Measurements from ENCODE around the gene KLHL17.

KLHL17 gene

DNA sequence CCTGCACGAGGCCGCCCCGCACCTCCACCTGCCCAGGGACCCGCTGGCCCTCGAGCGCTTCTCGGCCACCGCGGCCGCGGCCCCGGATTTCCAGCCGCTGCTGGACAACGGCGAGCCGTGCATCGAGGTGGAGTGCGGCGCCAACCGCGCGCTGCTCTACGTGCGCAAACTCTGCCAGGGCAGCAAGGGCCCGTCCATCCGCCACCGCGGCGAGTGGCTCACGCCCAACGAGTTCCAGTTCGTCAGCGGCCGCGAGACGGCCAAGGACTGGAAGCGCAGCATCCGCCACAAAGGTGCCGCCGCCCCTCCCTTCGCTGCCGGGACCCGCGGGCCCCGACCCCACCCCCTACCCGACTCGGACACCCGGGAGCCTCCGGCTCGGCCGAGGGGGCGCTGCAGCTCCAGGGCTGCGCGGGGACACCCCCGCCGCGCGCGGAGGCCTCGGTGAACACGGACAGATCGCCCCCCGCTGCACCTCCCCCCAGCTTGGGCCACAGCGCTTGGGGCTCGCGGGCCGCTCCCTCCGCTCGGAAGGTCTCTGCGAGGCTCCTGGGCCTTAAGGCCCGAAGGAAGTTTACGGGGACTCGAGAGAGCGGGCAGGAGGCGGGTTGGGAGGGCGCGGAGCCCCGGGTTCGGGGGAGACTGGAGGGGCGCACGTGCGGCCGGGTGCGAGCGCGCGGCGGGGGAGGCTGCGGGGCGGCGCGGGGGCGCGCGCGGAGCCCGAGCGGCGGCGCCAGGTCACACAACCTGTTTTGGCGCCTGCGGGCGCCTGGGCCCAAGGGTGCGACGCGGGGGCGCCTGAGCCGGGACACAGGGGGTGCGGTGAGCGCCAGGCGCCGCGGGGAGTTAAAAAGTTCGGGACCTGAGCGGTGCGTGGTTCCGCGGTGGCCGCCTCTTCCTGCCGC is 35.5 kb upstream of the KLHL17 start:
- Histone ChIP-seq H3K4me1 (ENCODE audit: control insufficient read depth in 1 of 2, insufficient read depth in 2 of 2, low read length in 2 of 2) (peaks cover 4 to 44% of the 10 kb centered on the region in 2 donors), H3K27me3 (ENCODE audit: low read depth, low read length) (peaks cover 38% of the 10 kb centered on the region), H3K27ac (ENCODE audit: low read length) (no peak overlapping the region)

DNA sequence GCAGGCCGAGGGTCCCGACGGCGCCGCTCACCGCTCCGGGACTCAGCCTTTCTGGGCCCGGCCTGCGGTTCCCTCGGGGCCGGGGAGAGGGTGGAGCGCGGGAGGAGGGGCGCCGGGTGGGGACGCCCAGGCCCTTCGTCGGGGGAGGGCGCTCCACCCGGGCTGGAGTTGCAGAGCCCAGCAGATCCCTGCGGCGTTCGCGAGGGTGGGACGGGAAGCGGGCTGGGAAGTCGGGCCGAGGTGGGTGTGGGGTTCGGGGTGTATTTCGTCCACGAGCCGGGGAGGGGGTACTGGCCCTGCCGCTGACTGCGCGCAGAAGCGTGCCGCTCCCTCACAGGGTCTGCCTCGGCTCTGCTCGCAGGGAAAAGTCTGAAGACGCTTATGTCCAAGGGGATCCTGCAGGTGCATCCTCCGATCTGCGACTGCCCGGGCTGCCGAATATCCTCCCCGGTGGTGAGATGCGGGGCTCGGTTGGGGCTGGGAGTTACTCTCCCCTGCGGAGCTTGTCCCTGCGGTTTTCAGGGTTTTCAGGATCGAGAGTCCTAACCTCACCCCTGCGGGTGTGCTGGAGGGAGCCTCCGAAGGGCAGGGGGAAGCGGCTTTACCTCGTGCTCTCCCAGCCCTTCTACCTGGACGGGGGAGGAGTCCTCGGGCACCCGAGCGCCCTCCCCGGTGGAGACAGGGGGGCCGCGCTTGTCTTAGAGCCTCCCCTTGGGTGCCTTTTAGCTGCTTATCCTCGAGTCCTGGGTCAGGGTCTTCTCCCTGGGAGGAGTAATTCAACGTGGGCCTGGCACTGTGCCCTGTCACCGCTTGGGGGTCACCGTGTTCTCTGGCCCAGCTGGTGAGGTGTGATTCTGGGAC is 34.6 kb upstream of the KLHL17 start:
- Histone ChIP-seq H3K27ac (ENCODE audit: low read length) (no peak overlapping the region), H3K4me1 (ENCODE audit: control insufficient read depth in 1 of 2, insufficient read depth in 2 of 2, low read length in 2 of 2) (peaks cover 4 to 36% of the 10 kb centered on the region in 2 donors), H3K27me3 (ENCODE audit: low read depth, low read length) (peaks cover 29% of the 10 kb centered on the region), H3K9me3 (ENCODE audit: control insufficient read depth in 1 of 2, low read length in 2 of 2) (no peaks in the 10 kb centered on the region), H3K36me3 (ENCODE audit: control insufficient read depth in 1 of 2, insufficient read depth in 2 of 2, low read length in 2 of 2) (no peaks in the 10 kb centered on the region), H3K4me3 (ENCODE audit: low read depth in 1 of 2, low read length in 2 of 2) (peak overlapping the region in 1 of 2 donors; percentile 65)

More for the DNA sequence above, 35.5 kb upstream of the KLHL17 start:
- Histone ChIP-seq H3K9me3 (ENCODE audit: control insufficient read depth in 1 of 2, low read length in 2 of 2) (no peaks in the 10 kb centered on the region), H3K36me3 (ENCODE audit: control insufficient read depth in 1 of 2, insufficient read depth in 2 of 2, low read length in 2 of 2) (no peaks in the 10 kb centered on the region), H3K4me3 (ENCODE audit: low read depth in 1 of 2, low read length in 2 of 2) (peak overlapping the region in 1 of 2 donors; percentile 65)

DNA sequence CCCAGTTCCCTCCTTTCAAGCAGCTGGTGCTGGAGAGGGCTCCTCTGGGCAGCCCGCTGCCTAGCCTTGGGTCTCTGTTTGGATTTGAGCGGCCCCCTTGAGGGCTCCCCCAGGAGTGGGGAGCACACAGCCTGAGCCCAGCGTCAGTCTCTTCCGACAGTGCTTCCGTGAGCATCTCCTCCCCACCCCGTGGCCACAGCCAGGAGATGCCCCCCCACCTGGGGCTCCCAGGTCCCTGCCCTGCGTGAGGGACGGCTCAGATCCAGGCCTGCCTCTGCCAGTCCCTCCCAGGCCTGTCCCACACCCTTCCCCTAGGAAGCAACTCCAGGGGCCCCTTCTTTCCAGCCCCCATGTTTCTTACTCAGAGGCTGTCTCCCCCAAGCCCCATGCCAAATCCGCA is 33.1 kb upstream of the KLHL17 start:
- H3K4me1 ChIP-seq (ENCODE audit: control insufficient read depth in 1 of 2, insufficient read depth in 2 of 2, low read length in 2 of 2): peaks cover 4 to 29% of the 10 kb centered on the region in 2 donors
- H3K27me3 ChIP-seq (ENCODE audit: low read depth, low read length): peaks cover 20% of the 10 kb centered on the region
- H3K9me3 ChIP-seq (ENCODE audit: control insufficient read depth in 1 of 2, low read length in 2 of 2): no peaks in the 10 kb centered on the region
- no peak overlapping the region for H3K4me3 ChIP-seq (ENCODE audit: low read depth in 1 of 2, low read length in 2 of 2)
- H3K27ac ChIP-seq (ENCODE audit: low read length): no peak overlapping the region
- no peaks in the 10 kb centered on the region for H3K36me3 ChIP-seq (ENCODE audit: control insufficient read depth in 1 of 2, insufficient read depth in 2 of 2, low read length in 2 of 2)

DNA sequence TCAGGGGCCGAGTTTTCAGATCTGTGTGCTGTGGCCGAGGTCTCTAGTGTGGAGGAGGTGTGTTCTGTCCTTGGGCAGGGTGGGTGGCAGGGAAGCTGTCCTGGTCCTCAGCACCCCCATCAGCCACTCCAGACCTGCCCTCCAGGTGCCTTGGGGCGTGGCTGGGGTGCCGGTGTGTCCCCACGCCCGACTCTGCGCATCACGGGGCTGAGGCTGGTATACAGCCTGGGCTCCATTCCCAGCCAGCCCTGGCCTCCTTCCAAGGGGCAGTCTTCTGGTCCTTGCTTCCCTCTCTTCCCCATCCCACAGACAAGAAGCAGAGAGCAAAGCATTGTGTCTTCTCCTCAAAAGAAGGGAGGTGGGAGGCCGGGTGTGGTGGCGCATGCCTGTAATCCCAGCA is 32.6 kb upstream of the KLHL17 start:
- Histone ChIP-seq H3K36me3 (ENCODE audit: control insufficient read depth in 1 of 2, insufficient read depth in 2 of 2, low read length in 2 of 2) (no peaks in the 10 kb centered on the region), H3K9me3 (ENCODE audit: control insufficient read depth in 1 of 2, low read length in 2 of 2) (no peaks in the 10 kb centered on the region), H3K27ac (ENCODE audit: low read length) (no peak overlapping the region), H3K4me1 (ENCODE audit: control insufficient read depth in 1 of 2, insufficient read depth in 2 of 2, low read length in 2 of 2) (peaks cover 4 to 25% of the 10 kb centered on the region in 2 donors), H3K4me3 (ENCODE audit: low read depth in 1 of 2, low read length in 2 of 2) (no peak overlapping the region), H3K27me3 (ENCODE audit: low read depth, low read length) (peaks cover 15% of the 10 kb centered on the region)

DNA sequence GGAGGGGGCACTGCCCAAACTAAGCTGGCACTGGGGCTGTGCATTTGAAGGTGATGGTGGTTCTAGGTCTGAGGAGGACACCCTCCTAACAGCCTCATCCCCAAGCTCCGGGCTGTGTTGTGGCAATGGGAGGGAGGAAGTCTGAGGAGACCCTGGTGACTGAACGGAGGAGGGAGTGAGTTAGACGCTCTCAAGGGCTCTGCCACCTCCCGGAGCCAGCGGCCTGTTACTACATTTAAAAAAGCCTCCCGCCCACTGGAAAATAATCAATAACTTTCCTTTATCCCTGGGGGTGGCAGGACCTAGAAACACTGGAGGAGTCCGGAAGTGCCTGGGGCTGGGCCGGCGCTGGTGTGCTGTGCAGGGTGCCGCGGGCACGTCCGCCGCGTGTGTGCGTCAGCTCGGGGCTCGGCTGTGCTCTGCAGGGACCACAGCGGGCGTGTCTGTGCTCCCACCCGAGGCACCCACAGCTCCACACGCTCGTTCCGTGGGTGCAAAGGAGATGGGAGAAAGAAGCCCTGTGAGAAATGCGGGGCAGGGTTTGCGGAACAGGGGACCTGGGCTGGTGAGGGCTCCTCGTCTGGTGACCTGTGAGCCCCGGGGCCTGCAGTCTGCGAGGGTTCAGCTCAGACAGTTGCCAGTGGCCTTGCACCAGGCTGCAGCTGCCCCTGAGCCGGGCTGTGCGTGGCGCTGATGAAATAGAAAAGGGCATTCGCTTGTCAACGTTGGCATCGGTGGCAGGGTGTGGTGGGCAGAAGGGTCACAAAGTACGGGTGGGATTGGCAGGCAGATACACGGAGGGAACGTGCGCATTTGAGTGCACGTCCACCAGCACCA is 31.3 kb upstream of the KLHL17 start:
- Histone ChIP-seq H3K27me3 (ENCODE audit: low read depth, low read length) (peaks cover 9% of the 10 kb centered on the region), H3K27ac (ENCODE audit: low read length) (no peak overlapping the region)

DNA sequence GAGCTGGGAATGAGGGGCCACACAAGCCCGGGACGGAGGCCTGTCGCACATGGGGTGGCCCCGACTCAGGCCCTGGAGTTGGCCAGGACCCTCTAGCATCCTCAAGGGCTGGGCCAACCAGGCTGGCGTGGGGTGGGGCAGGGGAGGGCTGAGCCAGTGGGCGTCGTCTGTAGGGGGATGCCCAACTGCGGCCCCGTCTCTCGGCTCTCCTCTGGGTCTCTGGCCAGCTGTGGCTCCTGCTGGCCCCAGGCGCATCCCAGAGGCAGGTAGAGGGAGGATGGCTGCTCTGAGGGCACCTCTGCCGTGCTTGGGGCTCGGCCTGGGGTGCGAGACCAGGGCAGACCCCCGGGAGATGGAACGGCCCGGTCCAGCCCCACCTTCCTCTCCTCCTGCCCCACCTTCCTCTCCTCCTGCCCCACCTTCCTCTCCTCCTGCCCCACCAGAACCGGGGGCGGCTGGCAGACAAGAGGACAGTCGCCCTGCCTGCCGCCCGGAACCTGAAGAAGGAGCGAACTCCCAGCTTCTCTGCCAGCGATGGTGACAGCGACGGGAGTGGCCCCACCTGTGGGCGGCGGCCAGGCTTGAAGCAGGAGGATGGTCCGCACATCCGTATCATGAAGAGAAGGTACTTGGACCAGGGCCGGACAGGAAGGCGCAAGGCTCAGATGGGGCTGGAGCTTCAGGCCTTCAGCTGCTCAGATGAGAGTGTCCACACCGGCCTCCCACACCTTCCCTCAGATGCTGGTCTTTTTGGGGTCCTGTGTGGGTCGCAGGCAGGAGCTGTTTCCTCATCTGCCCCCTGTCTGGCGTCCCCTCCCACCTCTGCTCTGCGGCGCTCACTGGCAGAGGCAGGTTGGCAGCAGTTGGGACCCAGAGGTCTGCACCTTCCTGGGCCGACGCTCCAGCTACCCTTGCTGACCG is 30.4 kb upstream of the KLHL17 start:
- H3K4me3 ChIP-seq (ENCODE audit: low read depth in 1 of 2, low read length in 2 of 2): no peak overlapping the region
- peaks cover 10% of the 10 kb centered on the region for H3K27me3 ChIP-seq (ENCODE audit: low read depth, low read length)
- no peak overlapping the region for H3K27ac ChIP-seq (ENCODE audit: low read length)
- H3K36me3 ChIP-seq (ENCODE audit: control insufficient read depth in 1 of 2, insufficient read depth in 2 of 2, low read length in 2 of 2): no peaks in the 10 kb centered on the region
- peaks cover 0 to 11% of the 10 kb centered on the region in 2 donors for H3K4me1 ChIP-seq (ENCODE audit: control insufficient read depth in 1 of 2, insufficient read depth in 2 of 2, low read length in 2 of 2)
- no peaks in the 10 kb centered on the region for H3K9me3 ChIP-seq (ENCODE audit: control insufficient read depth in 1 of 2, low read length in 2 of 2)

More for the DNA sequence above, 31.3 kb upstream of the KLHL17 start:
- Histone ChIP-seq H3K4me1 (ENCODE audit: control insufficient read depth in 1 of 2, insufficient read depth in 2 of 2, low read length in 2 of 2) (peaks cover 0 to 15% of the 10 kb centered on the region in 2 donors), H3K9me3 (ENCODE audit: control insufficient read depth in 1 of 2, low read length in 2 of 2) (no peaks in the 10 kb centered on the region), H3K36me3 (ENCODE audit: control insufficient read depth in 1 of 2, insufficient read depth in 2 of 2, low read length in 2 of 2) (no peaks in the 10 kb centered on the region), H3K4me3 (ENCODE audit: low read depth in 1 of 2, low read length in 2 of 2) (no peak overlapping the region)

DNA sequence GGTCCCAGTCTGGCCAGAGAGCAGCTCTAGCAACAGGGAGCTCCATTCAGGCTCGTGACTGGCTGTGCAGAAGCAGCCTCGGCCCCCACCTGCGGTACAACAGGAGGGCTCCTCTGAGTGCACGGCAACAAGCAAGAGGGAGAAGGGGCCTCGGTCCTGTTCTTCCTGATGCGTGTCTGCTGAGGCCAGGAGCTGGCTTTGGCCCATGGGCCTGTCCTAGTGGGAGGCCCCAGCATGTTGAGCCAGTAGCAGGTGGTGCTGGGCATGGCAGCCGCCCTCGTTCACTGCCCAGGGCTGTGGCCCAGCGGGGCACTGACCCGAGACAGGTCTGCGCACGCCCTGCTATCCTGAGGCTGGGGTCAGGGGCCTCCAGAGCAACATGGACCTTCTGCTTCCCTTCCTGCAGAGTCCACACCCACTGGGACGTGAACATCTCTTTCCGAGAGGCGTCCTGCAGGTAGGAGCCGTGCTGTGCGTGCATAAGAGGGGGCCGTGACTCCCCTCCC is 29.7 kb upstream of the KLHL17 start:
- no peaks in the 10 kb centered on the region for H3K36me3 ChIP-seq (ENCODE audit: control insufficient read depth in 1 of 2, insufficient read depth in 2 of 2, low read length in 2 of 2)
- H3K27me3 ChIP-seq (ENCODE audit: low read depth, low read length): peaks cover 16% of the 10 kb centered on the region
- H3K4me3 ChIP-seq (ENCODE audit: low read depth in 1 of 2, low read length in 2 of 2): no peak overlapping the region
- H3K9me3 ChIP-seq (ENCODE audit: control insufficient read depth in 1 of 2, low read length in 2 of 2): no peaks in the 10 kb centered on the region
- H3K27ac ChIP-seq (ENCODE audit: low read length): no peak overlapping the region
- H3K4me1 ChIP-seq (ENCODE audit: control insufficient read depth in 1 of 2, insufficient read depth in 2 of 2, low read length in 2 of 2): peaks cover 0 to 12% of the 10 kb centered on the region in 2 donors

DNA sequence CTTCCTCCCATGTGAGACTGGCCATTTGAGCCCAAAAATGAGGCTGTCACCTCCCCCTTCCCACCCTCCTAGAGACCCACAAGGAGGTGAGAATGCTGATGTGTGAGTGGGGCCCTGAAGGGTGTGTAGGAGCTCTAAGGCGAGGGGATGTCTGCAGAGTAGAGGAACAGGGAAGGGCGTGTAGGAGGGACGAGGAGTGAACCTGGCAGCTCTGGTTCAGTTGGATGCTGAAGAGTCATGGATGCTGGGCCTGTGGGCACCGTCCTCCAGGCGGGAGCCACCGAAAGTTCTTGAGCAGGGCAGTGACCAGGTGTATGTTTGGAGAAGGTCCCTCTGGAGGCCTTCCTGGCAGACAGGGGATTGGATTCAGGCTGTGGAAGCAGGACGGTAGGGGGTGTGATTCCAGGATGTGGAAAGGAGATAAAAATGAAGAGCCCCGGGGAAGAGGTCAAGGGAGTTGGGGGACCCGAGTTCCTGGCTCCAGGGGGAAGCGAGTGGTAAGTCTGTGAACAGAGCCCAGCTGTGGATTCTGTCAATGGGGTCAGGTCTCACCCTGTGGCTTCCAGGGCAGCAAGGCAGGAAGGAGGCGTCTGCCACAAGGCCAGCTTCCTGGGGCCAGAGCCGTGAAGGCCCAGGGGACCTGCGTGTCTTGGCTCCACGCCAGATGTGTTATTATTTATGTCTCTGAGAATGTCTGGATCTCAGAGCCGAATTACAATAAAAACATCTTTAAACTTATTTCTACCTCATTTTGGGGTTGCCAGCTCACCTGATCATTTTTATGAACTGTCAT is 28.8 kb upstream of the KLHL17 start:
- H3K36me3 ChIP-seq (ENCODE audit: control insufficient read depth in 1 of 2, insufficient read depth in 2 of 2, low read length in 2 of 2): no peaks in the 10 kb centered on the region
- no peaks in the 10 kb centered on the region for H3K9me3 ChIP-seq (ENCODE audit: control insufficient read depth in 1 of 2, low read length in 2 of 2)
- H3K27ac ChIP-seq (ENCODE audit: low read length): no peak overlapping the region
- H3K4me3 ChIP-seq (ENCODE audit: low read depth in 1 of 2, low read length in 2 of 2): no peak overlapping the region
- peaks cover 0 to 13% of the 10 kb centered on the region in 2 donors for H3K4me1 ChIP-seq (ENCODE audit: control insufficient read depth in 1 of 2, insufficient read depth in 2 of 2, low read length in 2 of 2)
- H3K27me3 ChIP-seq (ENCODE audit: low read depth, low read length): peaks cover 8% of the 10 kb centered on the region

DNA sequence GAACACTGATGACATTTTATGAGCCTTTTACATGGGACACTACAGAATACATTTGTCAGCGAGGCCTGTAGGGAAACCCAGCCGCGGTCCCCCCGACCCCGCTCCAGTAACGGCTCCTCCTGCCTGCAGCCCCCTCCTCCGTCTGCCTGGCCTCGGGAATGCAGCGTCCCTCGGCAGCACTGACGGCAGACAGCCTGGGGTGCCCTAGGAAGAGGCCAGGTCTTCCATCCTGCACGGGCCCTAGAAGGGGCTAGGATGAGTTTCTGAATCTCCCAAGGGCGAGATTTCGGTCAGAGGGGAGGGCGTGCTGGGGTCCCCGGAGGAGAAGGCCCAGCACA is 28.2 kb upstream of the KLHL17 start:
- Histone ChIP-seq H3K4me1 (ENCODE audit: control insufficient read depth in 1 of 2, insufficient read depth in 2 of 2, low read length in 2 of 2) (peaks cover 0 to 13% of the 10 kb centered on the region in 2 donors), H3K36me3 (ENCODE audit: control insufficient read depth in 1 of 2, insufficient read depth in 2 of 2, low read length in 2 of 2) (no peaks in the 10 kb centered on the region), H3K27ac (ENCODE audit: low read length) (no peak overlapping the region), H3K9me3 (ENCODE audit: control insufficient read depth in 1 of 2, low read length in 2 of 2) (no peaks in the 10 kb centered on the region), H3K4me3 (ENCODE audit: low read depth in 1 of 2, low read length in 2 of 2) (no peak overlapping the region), H3K27me3 (ENCODE audit: low read depth, low read length) (peaks cover 8% of the 10 kb centered on the region)
